Stimulated activated CD4-positive, alpha-beta T cell treated with anti-CD3 and anti-CD28 coated beads, Interleukin-4, amount 100 ng/mL, for 4 hours (primary cell): ENCODE data around the gene CYP2W1.

ENCODE experiments used
- DNase-seq, 2 experiments: peaks; one replicate each; pipeline ENCODE4 v3.0.0-alpha.2; 2020

Gene CYP2W1

GRCh38 chr7:967361-968082 lies 15.5 kb upstream of the CYP2W1 start:
- DNase-seq, result no peak

DNA sequence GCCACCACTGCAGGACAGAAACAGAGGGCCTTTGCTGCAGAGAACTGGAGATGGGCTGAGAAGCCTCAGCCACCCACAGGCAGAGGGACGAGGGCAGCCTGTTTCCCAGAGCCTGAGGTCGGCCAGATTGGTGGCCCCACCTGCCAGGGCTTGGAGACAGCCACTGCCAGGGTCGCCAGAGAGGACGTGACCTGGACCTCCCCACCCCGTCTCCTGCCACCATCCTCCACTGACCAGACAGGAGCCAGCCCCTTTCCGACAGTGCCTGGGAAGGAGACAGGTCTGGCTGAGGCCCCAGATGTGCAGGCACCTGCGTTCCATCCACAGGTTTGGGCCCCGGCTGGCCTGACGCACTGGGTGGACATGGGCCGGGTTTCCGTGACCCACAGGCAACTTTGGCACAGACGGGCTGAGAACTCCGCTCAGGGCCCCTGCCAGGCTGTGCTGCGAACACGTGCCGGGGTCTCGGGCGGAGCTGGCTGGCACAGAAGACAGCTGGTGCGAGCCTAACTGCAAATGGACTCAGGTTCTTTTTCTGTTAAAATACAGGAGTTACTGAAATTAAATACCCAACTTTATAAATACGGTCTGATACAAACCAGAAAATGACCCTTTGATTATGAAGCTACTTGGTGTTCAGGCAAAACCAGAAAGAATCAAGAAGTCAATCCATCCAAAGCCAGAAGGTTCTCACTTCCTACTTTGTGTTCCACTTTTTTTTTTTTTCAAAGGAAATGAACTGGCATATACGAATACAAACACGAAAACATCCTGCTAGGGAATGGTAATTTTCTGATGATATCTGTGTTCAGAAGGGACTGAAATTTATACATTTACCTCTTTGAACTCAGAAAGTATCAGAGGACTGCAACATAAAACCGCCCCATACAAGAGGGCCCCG lies 14.5 kb upstream of the CYP2W1 start:
- no peak for DNase-seq

DNA sequence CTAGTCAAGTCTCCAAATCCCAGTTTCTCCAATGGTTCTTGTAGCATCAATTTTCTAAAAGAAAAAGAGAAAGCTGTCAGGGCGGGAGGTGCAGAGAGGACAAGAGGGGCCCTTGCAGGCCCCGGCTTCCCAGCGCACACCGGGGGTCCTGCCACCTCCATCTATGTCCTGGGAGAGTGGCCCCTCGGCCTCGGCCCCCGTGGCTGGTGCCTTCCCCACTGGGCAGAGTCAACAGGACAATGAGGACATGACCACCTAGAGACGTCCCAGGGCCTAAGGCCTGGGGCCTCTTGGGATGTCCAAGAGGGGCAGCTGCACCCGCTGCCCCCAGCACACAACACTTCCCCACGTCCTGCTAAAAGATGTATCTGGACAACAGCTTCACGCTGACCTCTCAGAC lies 13.6 kb upstream of the CYP2W1 start:
- DNase-seq, result no peak

- DNase-seq, result no peak
These were observed 12.2 kb upstream of the CYP2W1 start for GRCh38 chr7:970744-971143.

GRCh38 chr7:972110-972509 lies 10.9 kb upstream of the CYP2W1 start:
- no peak for DNase-seq

- no peak for DNase-seq
These were observed 10.2 kb upstream of the CYP2W1 start for GRCh38 chr7:972676-973309.

DNA sequence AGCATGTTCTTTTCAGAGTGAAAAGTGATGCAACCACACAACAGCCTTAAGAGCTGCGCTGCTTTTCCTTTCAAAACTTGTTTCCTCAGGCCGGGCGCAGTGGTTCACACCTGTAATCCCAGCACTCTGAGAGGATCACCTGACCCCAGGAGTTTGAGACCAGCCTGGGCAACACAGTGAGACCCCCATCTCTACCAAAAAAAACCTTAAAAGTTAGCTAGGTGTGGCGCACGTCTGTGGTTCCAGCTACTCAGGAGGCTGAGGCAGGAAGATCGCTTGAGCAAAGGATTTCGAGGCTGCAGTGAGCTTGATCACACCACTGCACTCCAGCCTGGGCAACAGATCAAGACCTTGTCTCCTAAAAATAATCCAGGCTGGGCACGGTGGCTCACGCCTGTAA lies 9.7 kb upstream of the CYP2W1 start:
- DNase-seq, result no peak

GRCh38 chr7:974172-974571 lies 8.8 kb upstream of the CYP2W1 start:
- DNase-seq, result no peak

- peak; percentile 88 to 92 for DNase-seq
These were observed 7.9 kb upstream of the CYP2W1 start, which contains the start of gene COX19 for GRCh38 chr7:974820-975681. TSS of gene COX19 (minus strand) at chr7:975549. CDS start at chr7:975509, 40 bp downstream.

GRCh38 chr7:975702-976473 lies 7.1 kb upstream of the CYP2W1 start:
- DNase-seq, result no peak

DNA sequence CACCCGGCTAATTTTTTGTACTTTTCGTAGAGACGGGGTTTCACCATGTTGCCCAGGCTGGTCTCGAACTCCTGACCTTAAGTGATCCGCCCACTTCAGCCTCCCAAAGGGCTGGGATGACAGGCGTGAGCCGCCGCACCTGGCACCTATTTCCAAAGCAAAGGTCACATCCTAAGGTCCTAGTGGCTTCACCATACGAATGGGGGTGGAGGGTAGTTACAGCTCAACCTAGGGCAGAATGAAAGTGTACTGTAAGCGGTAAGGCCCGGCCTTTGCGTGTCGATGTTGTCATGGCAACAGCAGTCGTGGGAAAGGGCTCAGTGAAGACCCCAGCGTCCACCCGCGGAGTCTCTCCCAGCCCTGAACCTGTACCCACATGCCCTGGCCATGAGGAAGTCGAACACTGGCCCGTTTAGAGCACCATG lies 6.1 kb upstream of the CYP2W1 start:
- DNase-seq, result no peak

DNA sequence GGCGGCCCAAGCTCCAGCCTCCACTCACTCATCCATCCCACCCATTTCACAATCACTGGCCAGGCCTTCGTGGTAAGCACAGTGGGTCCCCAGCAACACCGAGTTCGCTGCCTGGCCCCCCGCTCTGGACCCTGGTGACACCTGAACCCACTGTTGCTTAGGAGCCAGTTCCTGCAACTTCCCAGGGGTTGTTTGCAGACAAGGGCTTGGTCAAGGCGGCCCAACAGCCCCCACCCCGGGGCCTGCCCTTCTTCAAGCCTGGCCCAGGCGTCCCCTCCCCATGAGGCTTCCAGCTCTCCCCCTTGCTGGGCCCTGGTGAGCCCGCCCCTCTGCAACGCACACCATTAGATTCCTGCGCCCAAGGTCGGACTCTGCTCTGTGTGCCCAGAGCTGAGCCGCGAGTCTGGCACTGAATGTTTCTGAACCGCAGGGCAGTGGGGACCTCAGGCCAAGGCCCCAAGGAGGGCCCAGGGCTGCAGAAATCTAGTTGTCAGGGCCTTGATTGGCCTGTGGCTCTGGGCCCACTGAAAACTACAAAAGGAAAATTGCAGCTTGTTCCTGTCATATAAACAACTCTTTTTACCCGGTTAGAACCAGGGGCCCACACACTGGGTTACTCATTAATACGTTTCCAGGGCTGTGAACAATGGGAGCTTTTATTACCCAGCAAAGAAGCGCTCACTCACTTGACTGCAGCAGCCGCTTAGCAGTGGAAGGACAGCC lies 5.5 kb upstream of the CYP2W1 start:
- no peak for DNase-seq

DNA sequence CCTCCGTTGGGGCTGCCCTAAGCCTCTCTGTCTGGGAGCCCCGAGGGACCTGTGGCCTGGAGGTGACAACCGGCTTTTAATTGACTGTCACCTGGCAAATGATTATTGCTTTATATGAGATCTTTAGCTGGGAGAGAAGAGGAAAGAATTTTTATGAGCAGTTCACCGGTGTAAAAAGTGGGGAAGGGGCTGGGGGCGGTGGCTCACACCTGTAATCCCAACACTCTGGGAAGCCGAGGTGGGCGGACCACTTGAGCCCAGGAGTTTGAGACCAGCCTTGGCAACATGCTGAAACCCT lies 5.0 kb upstream of the CYP2W1 start:
- no peak for DNase-seq

GRCh38 chr7:978416-979091 lies 4.4 kb upstream of the CYP2W1 start:
- no peak for DNase-seq

DNA sequence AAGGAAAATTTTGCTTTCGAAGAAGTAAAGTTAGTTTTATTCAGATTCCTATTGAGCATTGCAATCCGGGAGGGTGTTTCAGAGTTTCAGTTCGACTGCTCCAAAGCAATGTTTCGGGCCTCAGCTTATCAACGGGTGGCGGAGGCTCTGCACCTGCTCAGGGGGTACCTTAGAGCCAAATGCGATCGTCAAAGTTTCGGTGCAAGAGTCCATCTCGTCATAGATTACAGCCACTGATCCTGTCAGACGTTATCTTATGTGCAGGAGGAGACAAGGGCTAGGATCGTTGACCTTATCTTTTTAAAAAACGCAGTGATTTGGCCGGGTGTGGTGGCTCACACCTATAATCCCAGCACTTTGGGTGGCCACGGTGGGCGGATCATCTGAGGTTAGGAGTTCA lies 3.8 kb upstream of the CYP2W1 start:
- DNase-seq, result no peak

DNA sequence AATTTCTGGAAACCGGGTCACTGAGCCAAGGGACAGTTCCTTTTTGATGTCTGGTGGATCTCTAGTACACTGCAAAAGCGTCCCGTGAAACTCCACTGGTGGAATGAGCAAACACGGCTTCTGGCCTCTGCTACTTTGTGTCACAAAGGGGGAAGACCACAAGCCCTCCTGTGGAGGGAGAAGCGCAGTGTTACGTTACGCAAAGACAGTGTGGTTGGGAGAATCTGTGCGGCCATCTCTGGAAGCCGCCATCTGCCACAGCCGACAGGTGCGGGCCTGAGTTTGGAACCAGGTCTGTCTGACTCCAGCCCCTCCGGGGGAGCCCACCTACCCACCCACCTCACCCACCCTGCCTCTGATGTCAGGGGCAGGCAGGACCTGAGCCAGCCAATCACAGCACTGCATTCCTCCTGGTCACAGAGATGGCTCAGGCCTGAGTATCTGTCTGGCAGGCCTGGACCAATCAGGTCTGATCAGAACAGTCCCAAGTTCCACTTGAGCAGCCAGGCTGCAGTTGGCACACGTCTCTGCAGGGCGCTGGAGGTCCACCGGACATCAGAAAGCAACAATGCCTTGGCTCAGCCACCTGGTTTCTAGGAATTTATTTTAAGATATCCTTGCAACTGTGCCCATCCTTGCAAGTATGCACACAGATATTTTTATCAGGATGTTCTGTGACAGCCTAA lies 3.0 kb upstream of the CYP2W1 start:
- DNase-seq, result no peak

DNA sequence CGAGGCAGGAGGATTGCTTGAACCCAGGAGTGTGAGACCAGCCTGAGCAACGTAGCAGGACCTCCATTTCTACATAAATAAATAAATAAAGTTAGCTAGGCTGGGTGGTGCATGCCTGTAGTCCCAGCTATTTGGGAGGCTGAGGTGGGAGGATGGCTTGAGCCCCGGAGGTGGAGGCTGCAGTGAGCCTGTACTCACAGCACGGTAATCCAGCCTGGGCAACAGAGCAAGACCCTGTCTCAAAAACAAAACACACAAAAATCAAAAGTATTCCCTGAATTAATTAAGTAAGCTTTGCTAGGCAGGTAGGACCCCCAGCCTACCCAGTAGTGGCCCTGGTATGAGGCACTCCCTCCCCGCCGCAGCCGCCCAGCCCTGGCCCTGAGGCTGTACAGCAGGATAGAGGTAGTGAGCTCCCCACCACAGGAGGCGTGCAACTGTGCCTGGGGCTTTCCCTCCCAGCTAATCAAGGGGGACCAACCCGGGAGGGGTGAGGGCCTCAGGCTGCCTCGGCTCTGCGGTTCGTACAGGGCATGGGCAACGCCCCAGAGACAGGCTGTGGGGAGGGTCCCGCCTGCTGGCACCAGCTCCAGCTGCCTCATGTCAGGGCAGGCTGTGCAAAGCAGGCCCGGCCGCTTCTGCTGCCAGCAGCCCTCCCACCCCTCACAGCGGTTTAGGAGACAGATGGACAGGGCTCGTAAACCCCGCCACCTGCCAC lies 1.0 kb upstream of the CYP2W1 start:
- DNase-seq, result no peak

DNA sequence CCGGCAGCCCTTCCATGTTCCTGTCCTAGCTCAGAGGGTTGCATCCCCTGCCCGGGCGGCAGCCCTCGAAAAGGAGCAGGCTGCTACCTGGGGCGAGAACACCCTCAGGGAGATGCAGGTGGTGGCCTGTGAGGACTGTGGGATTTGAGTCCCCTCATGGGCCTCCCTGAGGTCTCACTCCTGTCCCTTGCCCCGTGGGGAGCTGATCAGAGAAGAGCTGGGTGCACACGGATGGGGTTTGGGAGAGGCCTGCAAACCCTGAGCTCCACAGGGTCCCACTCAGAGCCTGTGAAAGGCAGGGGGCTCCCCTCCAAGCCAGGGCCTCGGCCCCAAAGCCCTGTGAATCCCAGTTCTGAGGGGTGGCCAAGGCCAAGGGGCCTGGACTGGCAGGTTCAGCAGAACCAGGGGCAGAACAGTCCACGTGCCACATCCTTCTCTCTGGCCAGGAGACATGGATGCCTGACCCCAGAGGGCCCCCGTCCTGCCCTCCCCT lies 424 bp upstream of the CYP2W1 start:
- no peak for DNase-seq

DNA sequence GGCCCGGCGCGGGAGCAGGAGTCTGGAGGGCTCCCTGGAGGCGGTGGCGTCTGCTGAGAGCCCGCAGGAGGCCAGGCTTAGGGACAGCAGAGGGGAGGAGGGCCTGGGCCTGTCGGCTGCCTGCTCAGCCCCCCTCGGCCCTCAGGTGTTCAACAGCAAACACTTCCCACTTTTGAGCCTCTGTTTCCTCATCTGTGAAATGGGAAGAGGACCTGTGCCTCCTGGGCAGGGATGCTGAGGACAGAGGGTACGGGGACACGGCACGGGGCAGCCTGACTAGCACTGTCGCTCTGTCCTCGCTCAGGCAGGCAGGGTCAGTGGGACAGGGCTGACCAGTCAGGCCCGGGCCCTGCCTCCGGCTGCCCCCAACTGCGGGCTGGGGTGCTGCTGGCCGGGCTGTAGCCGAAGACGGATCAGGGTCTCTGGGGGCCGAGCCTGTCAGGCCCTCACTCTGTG lies 663 bp downstream of the CYP2W1 start:
- no peak for DNase-seq
